Activated naive CD4-positive, alpha-beta T cell treated with Interleukin-2 at 50 U/mL for 16 hours (primary cell): ENCODE results near the gene NUDT21.

Experiments used
- DNase-seq: peaks from one replicate; pipeline ENCODE4 v3.0.0-alpha.2; 2020

NUDT21 gene

GRCh38 chr16:56460101-56460500, 9.0 kb upstream of the NUDT21 start:
- no peak for DNase-seq

- no peak for DNase-seq
These were observed 6.9 kb upstream of the NUDT21 start for GRCh38 chr16:56457927-56458470.

GRCh38 chr16:56451753-56452689, 889 bp upstream of the NUDT21 start:
- DNase-seq: peak; percentile 10

GRCh38 chr16:56450275-56450985, 702 bp downstream of the NUDT21 start:
- DNase-seq: peak; percentile 23

GRCh38 chr16:56448005-56448404, 3.1 kb downstream of the NUDT21 start:
- DNase-seq: no peak

GRCh38 chr16:56447286-56447685, 3.8 kb downstream of the NUDT21 start:
- DNase-seq: no peak

GRCh38 chr16:56438038-56438437, 13.1 kb downstream of the NUDT21 start:
- no peak for DNase-seq

- no peak for DNase-seq
These were observed 14.9 kb downstream of the NUDT21 start for GRCh38 chr16:56436258-56436657.

GRCh38 chr16:56428091-56428490, 23.0 kb downstream of the NUDT21 start:
- DNase-seq: no peak

GRCh38 chr16:56426585-56426984, 24.5 kb downstream of the NUDT21 start:
- DNase-seq: no peak

GRCh38 chr16:56425439-56425832, 25.7 kb downstream of the NUDT21 start, which contains the start of gene AMFR:
TSS of gene AMFR (minus strand) at chr16:56425545. CDS start at chr16:56425327, 218 bp downstream.
- DNase-seq: peak; percentile 71

GRCh38 chr16:56424791-56425438, 26.2 kb downstream of the NUDT21 start:
- DNase-seq: peak; percentile 49

GRCh38 chr16:56424404-56424764, 26.7 kb downstream of the NUDT21 start:
- no peak for DNase-seq

GRCh38 chr16:56423584-56424403, 27.3 kb downstream of the NUDT21 start:
- no peak for DNase-seq

- no peak for DNase-seq
These were observed 28.2 kb downstream of the NUDT21 start for GRCh38 chr16:56422896-56423441.

GRCh38 chr16:56421976-56422669, 29.0 kb downstream of the NUDT21 start:
- DNase-seq: no peak

- DNase-seq: no peak
These were observed 29.8 kb downstream of the NUDT21 start for GRCh38 chr16:56421313-56421712.

GRCh38 chr16:56420613-56421012, 30.5 kb downstream of the NUDT21 start:
- DNase-seq: no peak

GRCh38 chr16:56419740-56420548, 31.2 kb downstream of the NUDT21 start:
- DNase-seq: no peak

- no peak for DNase-seq
These were observed 34.0 kb downstream of the NUDT21 start for GRCh38 chr16:56417138-56417537.
